HepG2 (cell line): Measurements from ENCODE around the gene C1orf159. TPM values are rescaled to one million over a fixed set of nuclear protein-coding genes. Genes with fewer than 3 reads are reported as not detected.

Source experiments
- CBFB ChIP-seq: sonication (generic); formaldehyde crosslinking; IDR thresholded peaks from 2 replicates; pipeline ENCODE4 v1.4.0; 2020; ENCODE audit warnings: missing genetic modification reagents
- HCFC1 ChIP-seq: fragments of 150-350 bp; IDR thresholded peaks from 2 replicates; pipeline ENCODE4 v1.6.1; 2014; ENCODE audit warnings: low read depth, low read length
- JUN ChIP-seq: sonication (generic); formaldehyde crosslinking; IDR thresholded peaks from 2 replicates; pipeline ENCODE4 v1.4.0; 2020; ENCODE audit warnings: mild to moderate bottlenecking, missing genetic modification reagents
- NCOR1 ChIP-seq: fragments of 200-600 bp; sonication (generic); IDR thresholded peaks from 2 replicates; pipeline ENCODE4 v1.7.0; 2017; ENCODE audit warnings: antibody characterized with exemption, low read length, borderline replicate concordance
- NFKB2 ChIP-seq: sonication (generic); formaldehyde crosslinking; IDR thresholded peaks from 2 replicates; pipeline ENCODE4 v1.4.0; 2020; ENCODE audit warnings: missing genetic modification reagents, borderline replicate concordance
- SNAI1 ChIP-seq: sonication (generic); formaldehyde crosslinking; IDR thresholded peaks from 2 replicates; pipeline ENCODE4 v1.5.0; 2020; ENCODE audit warnings: mild to moderate bottlenecking, missing genetic modification reagents, borderline replicate concordance
- SSRP1 ChIP-seq: IDR thresholded peaks from 2 replicates; pipeline ENCODE4 v1.6.1; 2016; ENCODE audit warnings: control low read depth
- TERF1 ChIP-seq: sonication (generic); formaldehyde crosslinking; IDR thresholded peaks from 2 replicates; pipeline ENCODE4 v1.8.0; 2022; ENCODE audit warnings: mild to moderate bottlenecking, missing genetic modification reagents, moderate library complexity
- ZFAT ChIP-seq: sonication (generic); formaldehyde crosslinking; conservative IDR thresholded peaks from 2 replicates; pipeline ENCODE4 v1.8.1; 2023; ENCODE audit warnings: missing genetic modification reagents, inconsistent platforms
- ZNF460 ChIP-seq: sonication (generic); formaldehyde crosslinking; IDR thresholded peaks from 2 replicates; pipeline ENCODE4 v1.5.1; 2020; ENCODE audit warnings: missing genetic modification reagents, mild to moderate bottlenecking, borderline replicate concordance
- ZNF619 ChIP-seq: sonication (generic); formaldehyde crosslinking; IDR thresholded peaks from 2 replicates; pipeline ENCODE4 v1.4.0; 2020; ENCODE audit warnings: mild to moderate bottlenecking, missing genetic modification reagents
- ZNF672 ChIP-seq: sonication (generic); formaldehyde crosslinking; IDR thresholded peaks from 2 replicates; pipeline ENCODE4 v1.8.1; 2022; ENCODE audit warnings: missing genetic modification reagents
- polyA plus RNA-seq, 8 experiments: library from polyadenylated mRNA; depleted of rRNA in 3 of 8; stranded (reverse) in 7 of 8; unstranded in 1 of 8; fragments of >200 nt; fragmentation: Illumina TruSeq in 4 of 8; extraction: Trizol in 4 of 8; gene quantifications; 2 replicates each; pipeline versions ENCODE4 v1.2.1 to v1.2.3, GENCODE V29; 2011 to 2016; ENCODE audit warnings: low read depth in 4 of 8, missing spikeins in 1 of 8, mixed read lengths in 1 of 8; ENCODE audit not compliant: insufficient read depth in 1 of 8
- total RNA-seq, 5 experiments: library from RNA; depleted of rRNA; stranded (reverse); fragments of >200 nt; fragmentation: Illumina TruSeq; extraction: Trizol; gene quantifications; 2 replicates each; pipeline ENCODE4 v1.2.3, GENCODE V29; 2016; ENCODE audit warnings: low read depth in 1 of 5
- TF ChIP-seq, protein P1 (sequence below): sonication (generic); formaldehyde crosslinking; IDR thresholded peaks from 2 replicates; pipeline ENCODE4 v1.9.0; 2021; ENCODE audit warnings: missing genetic modification reagents, borderline replicate concordance
- TF ChIP-seq, protein P2 (sequence below): sonication (generic); formaldehyde crosslinking; IDR thresholded peaks from 2 replicates; pipeline ENCODE4 v1.4.0; 2020; ENCODE audit warnings: missing genetic modification reagents
- TF ChIP-seq, protein P3 (sequence below), 2 experiments: sonication (generic) in 1 of 2; formaldehyde crosslinking in 1 of 2; IDR thresholded peaks; 2 replicates each; pipeline versions ENCODE4 v1.4.0 to v1.6.1; 2016 to 2020; ENCODE audit warnings: borderline replicate concordance in 1 of 2, low read depth in 1 of 2, mild to moderate bottlenecking in 1 of 2, missing genetic modification reagents in 1 of 2

The C1orf159 gene
- total and polyA plus RNA-seq, 2 of the 13 experiments (the other 11 are each of a cell fraction or from before 2014, with no cell fraction given) = 3.8 to 6.7 TPM

GRCh38 chr1:1063945-1064831, 51.7 kb downstream of the C1orf159 start (continued):
- TF ChIP-seq, protein P1, sequence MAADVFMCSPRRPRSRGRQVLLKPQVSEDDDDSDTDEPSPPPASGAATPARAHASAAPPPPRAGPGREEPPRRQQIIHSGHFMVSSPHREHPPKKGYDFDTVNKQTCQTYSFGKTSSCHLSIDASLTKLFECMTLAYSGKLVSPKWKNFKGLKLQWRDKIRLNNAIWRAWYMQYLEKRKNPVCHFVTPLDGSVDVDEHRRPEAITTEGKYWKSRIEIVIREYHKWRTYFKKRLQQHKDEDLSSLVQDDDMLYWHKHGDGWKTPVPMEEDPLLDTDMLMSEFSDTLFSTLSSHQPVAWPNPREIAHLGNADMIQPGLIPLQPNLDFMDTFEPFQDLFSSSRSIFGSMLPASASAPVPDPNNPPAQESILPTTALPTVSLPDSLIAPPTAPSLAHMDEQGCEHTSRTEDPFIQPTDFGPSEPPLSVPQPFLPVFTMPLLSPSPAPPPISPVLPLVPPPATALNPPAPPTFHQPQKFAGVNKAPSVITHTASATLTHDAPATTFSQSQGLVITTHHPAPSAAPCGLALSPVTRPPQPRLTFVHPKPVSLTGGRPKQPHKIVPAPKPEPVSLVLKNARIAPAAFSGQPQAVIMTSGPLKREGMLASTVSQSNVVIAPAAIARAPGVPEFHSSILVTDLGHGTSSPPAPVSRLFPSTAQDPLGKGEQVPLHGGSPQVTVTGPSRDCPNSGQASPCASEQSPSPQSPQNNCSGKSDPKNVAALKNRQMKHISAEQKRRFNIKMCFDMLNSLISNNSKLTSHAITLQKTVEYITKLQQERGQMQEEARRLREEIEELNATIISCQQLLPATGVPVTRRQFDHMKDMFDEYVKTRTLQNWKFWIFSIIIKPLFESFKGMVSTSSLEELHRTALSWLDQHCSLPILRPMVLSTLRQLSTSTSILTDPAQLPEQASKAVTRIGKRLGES = no peak
- TF ChIP-seq CBFB (CRISPR knock-in tag) (no peak), JUN (CRISPR knock-in tag) (peak; percentile 74), SSRP1 (CRISPR knock-in tag) (no peak), NCOR1 (no peak), ZNF672 (CRISPR knock-in tag) (no peak), TERF1 (CRISPR knock-in tag) (no peak), NFKB2 (CRISPR knock-in tag) (peak; percentile 17; the same call in 1 of the 2 replicates), ZNF460 (no peak), SNAI1 (CRISPR knock-in tag) (no peak), HCFC1 (no peak), ZNF619 (CRISPR knock-in tag) (no peak), ZFAT (no peak)
- TF ChIP-seq, protein P2, sequence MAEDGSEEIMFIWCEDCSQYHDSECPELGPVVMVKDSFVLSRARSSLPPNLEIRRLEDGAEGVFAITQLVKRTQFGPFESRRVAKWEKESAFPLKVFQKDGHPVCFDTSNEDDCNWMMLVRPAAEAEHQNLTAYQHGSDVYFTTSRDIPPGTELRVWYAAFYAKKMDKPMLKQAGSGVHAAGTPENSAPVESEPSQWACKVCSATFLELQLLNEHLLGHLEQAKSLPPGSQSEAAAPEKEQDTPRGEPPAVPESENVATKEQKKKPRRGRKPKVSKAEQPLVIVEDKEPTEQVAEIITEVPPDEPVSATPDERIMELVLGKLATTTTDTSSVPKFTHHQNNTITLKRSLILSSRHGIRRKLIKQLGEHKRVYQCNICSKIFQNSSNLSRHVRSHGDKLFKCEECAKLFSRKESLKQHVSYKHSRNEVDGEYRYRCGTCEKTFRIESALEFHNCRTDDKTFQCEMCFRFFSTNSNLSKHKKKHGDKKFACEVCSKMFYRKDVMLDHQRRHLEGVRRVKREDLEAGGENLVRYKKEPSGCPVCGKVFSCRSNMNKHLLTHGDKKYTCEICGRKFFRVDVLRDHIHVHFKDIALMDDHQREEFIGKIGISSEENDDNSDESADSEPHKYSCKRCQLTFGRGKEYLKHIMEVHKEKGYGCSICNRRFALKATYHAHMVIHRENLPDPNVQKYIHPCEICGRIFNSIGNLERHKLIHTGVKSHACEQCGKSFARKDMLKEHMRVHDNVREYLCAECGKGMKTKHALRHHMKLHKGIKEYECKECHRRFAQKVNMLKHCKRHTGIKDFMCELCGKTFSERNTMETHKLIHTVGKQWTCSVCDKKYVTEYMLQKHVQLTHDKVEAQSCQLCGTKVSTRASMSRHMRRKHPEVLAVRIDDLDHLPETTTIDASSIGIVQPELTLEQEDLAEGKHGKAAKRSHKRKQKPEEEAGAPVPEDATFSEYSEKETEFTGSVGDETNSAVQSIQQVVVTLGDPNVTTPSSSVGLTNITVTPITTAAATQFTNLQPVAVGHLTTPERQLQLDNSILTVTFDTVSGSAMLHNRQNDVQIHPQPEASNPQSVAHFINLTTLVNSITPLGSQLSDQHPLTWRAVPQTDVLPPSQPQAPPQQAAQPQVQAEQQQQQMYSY (CRISPR knock-in tag) = no peak
- TF ChIP-seq, protein P3, sequence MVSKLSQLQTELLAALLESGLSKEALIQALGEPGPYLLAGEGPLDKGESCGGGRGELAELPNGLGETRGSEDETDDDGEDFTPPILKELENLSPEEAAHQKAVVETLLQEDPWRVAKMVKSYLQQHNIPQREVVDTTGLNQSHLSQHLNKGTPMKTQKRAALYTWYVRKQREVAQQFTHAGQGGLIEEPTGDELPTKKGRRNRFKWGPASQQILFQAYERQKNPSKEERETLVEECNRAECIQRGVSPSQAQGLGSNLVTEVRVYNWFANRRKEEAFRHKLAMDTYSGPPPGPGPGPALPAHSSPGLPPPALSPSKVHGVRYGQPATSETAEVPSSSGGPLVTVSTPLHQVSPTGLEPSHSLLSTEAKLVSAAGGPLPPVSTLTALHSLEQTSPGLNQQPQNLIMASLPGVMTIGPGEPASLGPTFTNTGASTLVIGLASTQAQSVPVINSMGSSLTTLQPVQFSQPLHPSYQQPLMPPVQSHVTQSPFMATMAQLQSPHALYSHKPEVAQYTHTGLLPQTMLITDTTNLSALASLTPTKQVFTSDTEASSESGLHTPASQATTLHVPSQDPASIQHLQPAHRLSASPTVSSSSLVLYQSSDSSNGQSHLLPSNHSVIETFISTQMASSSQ (IDR thresholded peaks at IDR 0.05; ENCODE audit: low read depth) = no peak
- TF ChIP-seq, protein P3 (CRISPR knock-in tag; IDR thresholded peaks at IDR 0.05; ENCODE audit: borderline replicate concordance) = peak; percentile 39; the same call in 1 of the 2 replicates
